Activated T-cell treated with anti-CD3 and anti-CD28 coated beads for 4 hours (primary cell): ENCODE data around the gene FAM170B.

ENCODE experiments used
- DNase-seq: peaks from one replicate; pipeline ENCODE4 v3.0.0-alpha.2; 2020

The FAM170B gene

DNA sequence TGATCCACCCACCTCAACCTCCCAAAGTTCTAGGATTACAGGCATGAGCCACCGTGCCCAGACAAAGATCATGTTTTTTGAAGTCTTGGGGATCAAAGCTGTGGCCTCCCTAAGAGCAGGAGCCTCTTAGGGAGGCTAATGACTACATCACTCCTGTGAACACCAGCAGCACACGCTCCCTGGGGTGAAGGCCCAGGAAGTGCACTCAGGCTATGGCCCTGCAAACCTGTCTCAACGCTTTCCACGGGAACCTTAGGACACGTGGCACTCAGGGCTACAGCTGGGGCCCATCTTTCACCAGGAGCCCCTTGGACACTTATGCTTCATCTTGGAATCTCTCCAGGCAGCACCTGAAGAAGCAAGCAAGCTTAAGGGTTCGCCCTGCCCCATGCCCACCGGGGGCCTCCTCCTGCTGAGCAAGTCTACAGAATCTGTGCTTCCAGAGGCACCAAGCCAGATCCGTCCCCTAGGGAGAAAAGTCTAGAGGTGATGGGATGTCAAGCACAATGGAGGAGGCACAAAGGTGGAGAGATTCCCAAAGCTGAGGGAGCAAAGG lies 36.9 kb downstream of the FAM170B start:
- DNase-seq: no peak

DNA sequence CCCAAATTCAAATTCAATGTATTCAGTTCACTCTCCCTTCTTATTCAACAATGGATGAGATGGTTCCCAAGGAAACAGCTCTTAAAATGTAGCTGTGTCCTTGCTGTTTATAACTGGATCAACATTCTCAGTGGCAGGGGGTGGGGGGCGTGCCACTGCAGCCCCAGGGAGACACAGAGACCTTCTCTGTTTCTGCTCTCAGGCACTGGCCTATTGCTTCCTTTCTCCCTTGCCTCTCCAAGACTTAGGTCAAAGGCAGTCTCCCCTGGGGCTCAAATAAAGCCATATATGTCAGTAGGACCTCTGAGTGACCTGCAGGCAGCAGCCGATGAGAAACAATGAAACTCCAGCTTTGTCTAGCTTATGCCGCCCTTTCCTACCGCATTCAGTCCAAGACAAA lies 39.2 kb downstream of the FAM170B start:
- DNase-seq: no peak

DNA sequence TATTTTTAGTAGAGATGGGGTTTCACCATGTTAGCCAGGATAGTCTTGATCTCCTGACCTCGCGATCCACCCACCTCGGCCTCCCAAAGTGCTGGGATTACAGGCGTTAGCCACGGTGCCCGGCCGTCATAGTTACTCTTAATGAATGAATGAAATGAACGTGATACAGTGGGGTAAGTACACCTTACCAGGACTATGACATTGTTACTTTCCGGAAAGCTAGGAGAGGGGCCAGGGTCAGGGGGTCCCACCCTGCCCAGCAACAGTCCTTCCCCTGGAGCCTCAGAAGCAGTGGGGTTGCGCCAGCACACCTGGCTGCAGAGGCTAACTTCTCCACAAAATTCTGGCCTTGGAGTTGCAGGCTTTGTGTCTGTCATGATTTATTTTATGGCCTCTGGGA lies 39.9 kb downstream of the FAM170B start:
- no peak for DNase-seq

DNA sequence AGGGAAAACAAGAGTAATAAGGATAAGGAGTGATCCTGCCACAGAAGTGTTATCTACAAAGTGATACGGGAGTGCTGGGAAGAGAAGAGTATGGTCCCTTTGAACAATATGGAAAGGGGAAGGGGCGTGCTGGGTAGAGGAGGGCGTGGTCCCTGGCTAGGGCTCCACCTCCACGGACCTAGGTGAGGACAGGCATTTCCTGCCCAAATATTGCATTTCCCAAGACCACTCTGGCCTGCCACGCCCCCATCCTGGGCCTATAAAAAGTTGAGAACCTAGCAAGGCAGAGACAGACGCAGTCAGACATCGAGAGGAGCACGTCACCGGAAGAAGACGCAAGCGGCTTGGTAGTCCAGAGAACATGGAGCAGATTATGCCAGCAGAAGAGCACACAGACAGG lies 41.3 kb downstream of the FAM170B start:
- DNase-seq: no peak

DNA sequence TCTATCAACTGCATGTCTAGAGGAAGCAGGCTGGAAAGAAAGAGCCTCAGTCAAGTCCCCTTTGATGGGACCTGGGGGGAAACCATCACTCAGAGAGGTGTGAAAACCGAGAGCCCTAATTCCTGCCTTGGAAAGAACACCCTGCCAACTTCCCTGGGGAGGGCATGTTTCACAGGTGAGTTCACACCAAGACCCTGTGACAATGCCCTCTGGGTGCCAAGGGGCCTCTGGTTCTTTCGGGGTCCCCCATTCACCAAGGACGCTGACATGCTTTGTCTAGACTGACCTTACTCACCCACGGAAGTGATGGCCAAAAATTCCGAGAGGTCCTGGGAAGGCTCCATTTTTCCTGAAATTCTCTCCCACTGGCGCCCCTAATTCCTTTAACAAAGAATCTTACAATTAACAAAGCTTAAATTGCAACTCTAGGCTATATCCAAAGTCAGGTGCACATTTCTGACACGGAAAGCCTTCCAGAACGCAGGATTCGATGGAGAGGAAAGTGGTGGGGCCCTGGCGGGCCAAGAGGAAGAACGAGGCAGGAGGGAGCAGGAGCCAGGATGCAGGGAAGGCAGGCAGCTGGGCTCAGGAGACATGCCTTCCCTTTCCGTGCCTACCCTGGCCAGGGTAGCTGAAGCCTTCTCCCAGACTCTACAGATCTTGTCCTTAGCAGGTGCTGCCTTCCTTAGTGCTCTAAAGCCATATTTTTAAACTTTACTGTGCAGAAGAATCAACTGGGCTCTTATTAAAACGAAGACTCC lies 42.2 kb downstream of the FAM170B start:
- DNase-seq: no peak

DNA sequence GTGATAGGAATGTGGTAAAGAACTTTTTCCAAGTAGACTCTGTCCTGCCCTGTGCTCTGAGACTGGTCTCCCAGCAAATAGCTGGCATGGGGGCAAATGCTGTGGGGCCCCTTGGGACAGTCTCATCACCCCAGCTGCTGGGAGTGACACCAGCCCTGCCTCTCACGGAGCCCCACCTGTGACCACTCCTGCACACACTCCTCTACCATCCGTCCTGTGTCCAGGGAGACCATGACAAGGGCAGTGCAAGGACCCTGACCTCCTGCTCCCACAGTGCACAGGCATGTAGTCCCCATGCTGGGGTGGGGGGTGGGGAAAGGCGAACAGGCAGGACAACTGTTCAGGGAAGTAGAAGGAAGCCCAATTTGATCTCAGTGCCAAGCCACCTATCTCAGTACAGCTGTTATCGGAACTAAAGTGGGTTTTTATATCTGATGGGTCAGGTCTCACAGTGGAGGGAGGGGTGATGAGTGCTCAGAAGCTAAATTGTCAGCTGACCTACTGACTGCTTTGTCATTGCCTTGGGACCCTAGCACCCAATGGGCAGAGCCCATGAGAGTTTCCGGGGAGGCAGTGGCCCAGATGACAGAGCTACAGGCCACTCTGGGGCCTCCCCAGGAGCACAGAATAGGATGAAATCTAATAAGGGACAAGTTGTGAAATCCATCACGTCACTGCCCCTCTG lies 43.0 kb downstream of the FAM170B start:
- DNase-seq: no peak

DNA sequence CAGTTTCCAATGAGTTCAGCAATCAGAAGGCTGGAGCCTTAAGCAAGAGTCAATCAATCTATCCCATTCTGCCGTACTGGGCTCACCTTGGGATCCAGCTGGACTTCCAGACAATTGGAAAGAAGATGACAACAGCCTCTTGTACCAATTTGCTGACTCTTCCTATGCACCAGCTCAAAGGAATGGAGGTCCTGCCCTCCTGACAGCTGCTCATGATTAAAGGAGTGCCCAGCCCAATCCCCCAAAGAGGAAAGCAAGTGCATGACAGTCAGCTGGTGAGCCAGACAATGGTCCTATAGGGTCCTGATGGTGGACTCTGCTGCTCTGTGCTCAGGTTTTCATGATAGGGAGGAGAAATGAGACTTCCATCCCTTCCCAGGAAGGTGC lies 43.6 kb downstream of the FAM170B start:
- DNase-seq: no peak

DNA sequence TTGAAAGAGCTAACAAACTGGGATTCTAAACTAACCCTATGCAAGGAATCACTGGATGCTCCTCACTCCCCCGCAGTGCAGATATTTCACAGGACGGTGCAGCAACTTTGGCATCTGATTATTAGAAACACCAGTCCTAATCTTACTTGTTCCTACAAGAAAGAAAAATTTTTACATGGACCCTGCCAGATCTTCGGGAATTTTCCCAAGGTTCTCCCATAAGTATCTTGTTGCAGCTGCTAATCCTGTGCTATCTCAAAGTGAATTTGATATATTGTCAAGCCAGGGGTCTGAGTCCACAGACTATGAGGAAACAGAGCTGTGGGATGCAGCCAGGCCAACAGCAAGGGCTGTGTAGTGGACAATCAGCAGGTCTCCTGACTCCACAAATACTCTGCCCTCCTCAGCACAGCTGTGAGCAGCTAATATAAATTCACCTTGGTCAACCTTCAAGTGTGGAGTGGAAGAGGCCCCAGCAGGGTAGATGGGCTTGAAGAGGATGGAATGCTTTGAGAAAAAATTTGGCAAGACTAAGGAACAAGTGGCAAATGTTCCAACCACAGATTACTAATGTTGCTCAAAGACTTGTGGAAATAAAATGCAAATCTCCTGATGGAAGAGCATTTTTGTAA lies 44.1 kb downstream of the FAM170B start:
- DNase-seq: no peak

DNA sequence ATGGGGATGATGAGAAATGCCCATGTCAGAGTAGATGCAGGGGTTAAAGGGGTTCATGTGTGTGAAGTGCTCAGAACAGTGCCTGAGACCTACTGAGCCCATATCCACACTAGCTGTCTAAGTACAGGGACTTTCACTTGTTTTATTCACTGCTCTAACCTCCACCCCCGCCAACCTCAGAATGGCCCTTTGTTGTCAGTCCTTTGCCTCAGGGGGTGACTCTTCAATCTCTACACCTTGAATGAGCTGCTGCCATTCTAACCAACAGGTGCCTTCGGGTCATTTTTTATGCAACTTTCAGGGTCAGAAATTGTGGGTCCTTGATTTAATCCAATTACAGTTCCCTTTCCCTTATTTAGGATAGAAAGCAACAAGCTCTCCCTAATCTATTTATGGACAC lies 44.7 kb downstream of the FAM170B start:
- DNase-seq: no peak

DNA sequence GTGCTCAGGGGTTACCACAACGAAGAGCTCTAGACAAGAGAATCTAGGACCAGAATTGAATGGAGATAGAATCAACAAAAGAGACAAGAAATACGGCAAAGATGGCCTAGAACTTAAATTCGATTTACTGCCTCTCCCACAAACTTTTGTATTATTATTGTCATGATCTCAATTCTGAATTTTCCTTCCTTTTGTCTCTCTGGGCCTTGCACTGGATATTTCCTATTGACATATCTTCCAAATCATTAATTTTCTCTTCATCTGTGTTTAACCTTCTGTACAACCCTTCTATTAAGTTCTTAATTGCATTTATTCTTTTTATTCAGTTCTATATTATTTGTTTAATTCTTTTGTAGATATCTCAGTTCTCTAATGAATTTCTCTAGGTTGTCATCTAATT lies 46.9 kb downstream of the FAM170B start:
- no peak for DNase-seq

DNA sequence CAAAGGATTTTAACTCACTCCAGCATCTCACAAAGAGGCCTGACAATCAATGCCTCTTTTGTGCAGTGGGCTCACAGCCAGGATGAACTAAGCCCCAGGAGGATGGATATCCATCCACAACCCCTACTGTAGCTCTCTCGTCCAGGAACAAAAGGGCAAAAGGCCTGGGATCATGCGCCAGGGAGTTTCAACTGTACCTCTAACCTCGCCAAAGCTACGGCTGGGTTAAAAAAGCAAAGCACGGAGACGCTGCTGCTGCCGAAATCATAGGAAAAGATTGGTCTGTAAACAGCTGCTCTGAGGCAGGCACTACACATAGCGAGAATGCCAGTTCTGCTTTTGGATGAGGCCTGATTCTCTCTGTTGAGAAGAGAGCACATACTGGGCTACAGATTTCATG lies 50.6 kb downstream of the FAM170B start:
- no peak for DNase-seq

DNA sequence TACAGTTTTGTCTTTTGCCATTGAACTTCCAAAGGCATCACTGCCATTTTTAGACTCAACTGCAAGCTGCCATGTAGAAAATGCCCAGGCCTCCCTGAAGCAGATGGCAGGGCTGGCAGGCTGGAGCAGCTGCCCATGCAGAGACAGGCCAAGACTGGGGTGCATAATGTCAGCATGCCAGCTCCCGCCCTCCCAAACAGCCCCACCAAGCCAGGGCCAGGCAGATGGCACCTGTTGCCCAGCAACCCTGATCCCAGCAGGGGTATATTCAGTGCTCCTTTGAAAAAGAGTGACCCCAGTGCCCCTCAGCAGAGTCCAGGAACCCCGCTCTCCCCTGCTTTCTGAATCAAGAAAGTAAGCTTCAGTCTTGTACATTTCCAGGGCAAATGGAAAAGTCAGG lies 51.1 kb downstream of the FAM170B start:
- DNase-seq: no peak

DNA sequence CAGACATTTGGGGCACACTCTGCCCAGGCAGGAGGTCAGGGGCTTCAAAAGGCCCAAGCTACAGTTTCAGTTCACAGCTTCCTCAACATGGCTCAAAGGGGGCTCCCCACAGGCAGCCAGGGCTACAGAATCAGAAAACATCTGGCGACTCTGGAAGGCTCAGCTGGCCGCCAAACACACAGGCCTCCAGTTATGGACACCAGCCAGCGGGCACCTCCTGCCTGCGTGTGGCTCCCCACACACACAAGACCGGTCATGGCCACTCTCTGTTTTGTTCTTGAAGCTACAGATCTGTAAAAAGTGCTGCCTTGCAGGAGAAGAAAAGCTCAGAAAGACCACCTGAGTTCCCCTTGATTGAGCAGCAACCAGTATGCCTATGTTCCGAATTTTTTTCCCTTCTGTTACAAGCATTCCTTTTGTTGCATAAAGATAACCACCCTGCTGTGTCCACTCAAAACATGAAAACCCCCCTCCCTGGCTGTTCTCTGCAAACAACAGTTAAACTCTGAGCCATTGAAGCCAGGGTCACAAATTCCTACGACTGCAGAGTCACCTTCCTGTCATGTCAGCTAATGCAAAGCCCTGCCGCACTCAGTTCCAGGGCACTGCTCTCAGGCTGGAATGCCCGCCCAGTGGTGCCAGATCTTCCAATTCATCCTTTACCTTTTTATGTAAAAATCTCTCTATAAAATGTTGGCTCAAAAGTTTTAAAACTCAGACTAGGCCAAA lies 52.1 kb downstream of the FAM170B start:
- no peak for DNase-seq
